ENCODE measurements around the gene TEX2.
"Not testable (repeated sequence)": the region's sequence is repeated elsewhere in the genome, so short reads cannot be mapped to it uniquely, and the experiment has no call there.

TEX2 gene

GRCh38 chr17:64208656-64209055 lies 54.4 kb downstream of the TEX2 start:
- DNase-seq: not testable (repeated sequence)

- no peak for DNase-seq
Observed at GRCh38 chr17:64205804-64206203, 57.3 kb downstream of the TEX2 start.

- no peak for DNase-seq
Observed at GRCh38 chr17:64203630-64204029, 59.4 kb downstream of the TEX2 start.

GRCh38 chr17:64202683-64203344 lies 60.2 kb downstream of the TEX2 start:
- DNase-seq: peak; percentile 69

GRCh38 chr17:64200080-64201032 lies 62.7 kb downstream of the TEX2 start:
- no peak for DNase-seq

- no peak for DNase-seq
Observed at GRCh38 chr17:64198331-64199090, 64.5 kb downstream of the TEX2 start.

GRCh38 chr17:64196601-64197000 lies 66.5 kb downstream of the TEX2 start:
- DNase-seq: peak; percentile 44

GRCh38 chr17:64193561-64193960 lies 69.5 kb downstream of the TEX2 start:
- no peak for DNase-seq

- no peak for DNase-seq
Observed at GRCh38 chr17:64192589-64192988, 70.5 kb downstream of the TEX2 start.

- no peak for DNase-seq
Observed at GRCh38 chr17:64190472-64190871, 72.6 kb downstream of the TEX2 start.

GRCh38 chr17:64188088-64188487 lies 75.0 kb downstream of the TEX2 start:
- no peak for DNase-seq

- DNase-seq: no peak
Observed at GRCh38 chr17:64187093-64187895, 75.8 kb downstream of the TEX2 start.

GRCh38 chr17:64186171-64187092 lies 76.6 kb downstream of the TEX2 start:
- DNase-seq: no peak

GRCh38 chr17:64185557-64185956 lies 77.5 kb downstream of the TEX2 start:
- DNase-seq: peak; percentile 43

GRCh38 chr17:64185101-64185500 lies 78.0 kb downstream of the TEX2 start:
- DNase-seq: peak; percentile 37

- DNase-seq: peak; percentile 77
Observed at GRCh38 chr17:64183815-64184214, 79.2 kb downstream of the TEX2 start.

GRCh38 chr17:64182325-64183012 lies 80.6 kb downstream of the TEX2 start:
- peak; percentile 31 for DNase-seq

- DNase-seq: peak; percentile 85
Observed at GRCh38 chr17:64180089-64181073, 82.7 kb downstream of the TEX2 start.

- DNase-seq: not testable (repeated sequence)
Observed at GRCh38 chr17:64179024-64179423, 84.0 kb downstream of the TEX2 start.

All from inflammatory macrophage treated with lipopolysaccharide for 4 hours (primary cell).